HepG2 (cell line): ENCODE measurements around the gene CHML.

Experiments
- DNMT3B ChIP-seq: conservative IDR thresholded peaks from 2 replicates; pipeline ENCODE4 v1.6.1; 2016; ENCODE audit warnings: missing biosample characterization, control low read depth
- ELK4 ChIP-seq: sonication (generic); formaldehyde crosslinking; IDR thresholded peaks from 2 replicates; pipeline ENCODE4 v1.9.0; 2021; ENCODE audit warnings: missing genetic modification reagents, borderline replicate concordance
- EZH2 ChIP-seq: conservative IDR thresholded peaks from 2 replicates; pipeline ENCODE4 v1.6.1; 2012; ENCODE audit warnings: mild to moderate bottlenecking, low read depth, low read length, moderate library complexity
- ZMYM4 ChIP-seq: sonication (generic); formaldehyde crosslinking; IDR thresholded peaks from 2 replicates; pipeline ENCODE4 v1.8.1; 2023; ENCODE audit warnings: mild to moderate bottlenecking, missing genetic modification reagents

GRCh38 chr1:241592273-241592958, 47.8 kb downstream of the CHML start:
- TF ChIP-seq DNMT3B (CRISPR knock-in tag) = no peak
- TF ChIP-seq EZH2 = no peak
- TF ChIP-seq ELK4 = no peak
- no peak for TF ChIP-seq ZMYM4 (CRISPR knock-in tag)
